ENCODE measurements around the gene DNAI7.

The DNAI7 gene

GRCh38 chr12:25195056-25195971, at the start of gene DNAI7, which contains the start of gene ETFRF1:
TSS of gene DNAI7 (minus strand) at chr12:25195160. CDS start at chr12:25195078, 82 bp downstream.
TSS of gene ETFRF1 (plus strand) at chr12:25195237. CDS start at chr12:25203957, 8,720 bp downstream.
- peak; percentile 95 for DNase-seq

GRCh38 chr12:25243680-25243990, 48.7 kb upstream of the DNAI7 start:
- DNase-seq = no peak

GRCh38 chr12:25242981-25243679, 48.2 kb upstream of the DNAI7 start:
- DNase-seq = no peak

GRCh38 chr12:25241167-25242020, 46.4 kb upstream of the DNAI7 start:
- DNase-seq = peak; percentile 14

GRCh38 chr12:25236626-25237025, 41.7 kb upstream of the DNAI7 start:
- DNase-seq = no peak

- no peak for DNase-seq
Measured at GRCh38 chr12:25236190-25236589, 41.2 kb upstream of the DNAI7 start.

- DNase-seq = no peak
Measured at GRCh38 chr12:25213338-25213737, 18.4 kb upstream of the DNAI7 start.

GRCh38 chr12:25208554-25208953, 13.6 kb upstream of the DNAI7 start:
- no peak for DNase-seq

- no peak for DNase-seq
Measured at GRCh38 chr12:25207846-25208245, 12.9 kb upstream of the DNAI7 start.

GRCh38 chr12:25207411-25207810, 12.5 kb upstream of the DNAI7 start:
- no peak for DNase-seq

GRCh38 chr12:25202137-25202536, 7.2 kb upstream of the DNAI7 start:
- no peak for DNase-seq

GRCh38 chr12:25200703-25201102, 5.7 kb upstream of the DNAI7 start:
- DNase-seq = no peak

- no peak for DNase-seq
Measured at GRCh38 chr12:25197608-25198007, 2.6 kb upstream of the DNAI7 start.

GRCh38 chr12:25194722-25195055, 271 bp downstream of the DNAI7 start:
- DNase-seq = no peak

GRCh38 chr12:25194214-25194613, 746 bp downstream of the DNAI7 start:
- DNase-seq = no peak

GRCh38 chr12:25190793-25191192, 4.2 kb downstream of the DNAI7 start:
- DNase-seq = no peak

- no peak for DNase-seq
Measured at GRCh38 chr12:25189656-25190055, 5.3 kb downstream of the DNAI7 start.

- no peak for DNase-seq
Measured at GRCh38 chr12:25187781-25188180, 7.2 kb downstream of the DNAI7 start.

- no peak for DNase-seq
Measured at GRCh38 chr12:25186788-25187402, 8.1 kb downstream of the DNAI7 start.

GRCh38 chr12:25186038-25186787, 8.7 kb downstream of the DNAI7 start:
- DNase-seq = no peak

- no peak for DNase-seq
Measured at GRCh38 chr12:25184132-25184531, 10.8 kb downstream of the DNAI7 start.

- no peak for DNase-seq
Measured at GRCh38 chr12:25182765-25183164, 12.2 kb downstream of the DNAI7 start.
